ENCODE data around the gene RARRES2.

DNA sequence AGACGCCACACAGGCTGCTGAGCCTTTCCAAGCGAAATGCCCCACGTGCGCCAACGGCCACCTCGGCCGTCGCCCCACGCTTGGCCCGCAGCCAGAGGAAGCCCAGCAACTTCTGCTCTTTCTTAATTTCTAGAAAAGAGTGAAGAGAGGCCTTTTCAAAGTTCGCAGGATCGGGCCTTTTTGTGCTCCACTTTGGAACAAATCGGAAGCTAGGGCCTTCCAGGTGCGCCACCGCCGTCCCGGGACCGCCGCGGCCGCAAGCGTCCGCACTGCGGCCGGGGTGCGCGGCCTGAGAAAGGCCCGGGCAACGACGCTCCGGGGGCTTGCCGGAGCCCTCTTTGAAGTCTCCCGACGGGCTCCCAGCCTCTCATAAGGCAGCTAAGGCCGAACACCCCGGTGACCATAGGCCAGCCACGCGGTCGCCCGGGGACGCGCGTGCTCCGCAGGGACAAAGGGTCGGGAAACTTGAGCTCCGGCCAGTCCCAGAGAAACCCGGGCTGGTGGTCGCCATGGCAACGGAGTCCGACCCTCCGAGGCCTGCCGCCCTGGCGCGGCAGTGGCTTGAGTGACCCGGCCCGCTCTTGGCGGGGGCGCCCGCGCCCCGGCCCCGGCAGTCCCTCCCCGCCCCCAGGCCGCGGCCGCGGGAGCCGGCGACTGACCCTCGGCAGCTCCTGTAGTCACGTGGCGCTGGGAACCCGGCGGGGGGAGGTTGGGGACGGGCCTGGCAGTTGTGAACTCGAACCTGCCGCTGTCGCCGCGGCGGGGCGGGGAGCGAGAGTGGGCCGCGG, 26.9 kb upstream of the RARRES2 start, which contains the start of gene REPIN1:
- TF ChIP-seq, protein P1, sequence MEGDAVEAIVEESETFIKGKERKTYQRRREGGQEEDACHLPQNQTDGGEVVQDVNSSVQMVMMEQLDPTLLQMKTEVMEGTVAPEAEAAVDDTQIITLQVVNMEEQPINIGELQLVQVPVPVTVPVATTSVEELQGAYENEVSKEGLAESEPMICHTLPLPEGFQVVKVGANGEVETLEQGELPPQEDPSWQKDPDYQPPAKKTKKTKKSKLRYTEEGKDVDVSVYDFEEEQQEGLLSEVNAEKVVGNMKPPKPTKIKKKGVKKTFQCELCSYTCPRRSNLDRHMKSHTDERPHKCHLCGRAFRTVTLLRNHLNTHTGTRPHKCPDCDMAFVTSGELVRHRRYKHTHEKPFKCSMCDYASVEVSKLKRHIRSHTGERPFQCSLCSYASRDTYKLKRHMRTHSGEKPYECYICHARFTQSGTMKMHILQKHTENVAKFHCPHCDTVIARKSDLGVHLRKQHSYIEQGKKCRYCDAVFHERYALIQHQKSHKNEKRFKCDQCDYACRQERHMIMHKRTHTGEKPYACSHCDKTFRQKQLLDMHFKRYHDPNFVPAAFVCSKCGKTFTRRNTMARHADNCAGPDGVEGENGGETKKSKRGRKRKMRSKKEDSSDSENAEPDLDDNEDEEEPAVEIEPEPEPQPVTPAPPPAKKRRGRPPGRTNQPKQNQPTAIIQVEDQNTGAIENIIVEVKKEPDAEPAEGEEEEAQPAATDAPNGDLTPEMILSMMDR (IDR thresholded peaks at IDR 0.05) = no peak
- peak; percentile 63 to 68 (median 64) for TF ChIP-seq POLR2A (IDR thresholded peaks at IDR 0.05)
